Activated CD4-positive, alpha-beta T cell treated with anti-CD3 and anti-CD28 coated beads, Interleukin-2, amount 10 ng/mL, durations not matched to agents 24 days and 14 days (primary cell): ENCODE results near the gene TNPO3. TPM values are rescaled to one million over a fixed set of nuclear protein-coding genes. Genes with fewer than 3 reads are reported as not detected.

ENCODE experiments used
- DNase-seq: peaks from one replicate; pipeline ENCODE4 v3.0.0; 2022
- H3K27ac Mint-ChIP-seq: one replicate; pipeline ENCODE4 v1.8.0; 2022; ENCODE audit warnings: mild to moderate bottlenecking, mixed read lengths
- H3K27me3 Mint-ChIP-seq: one replicate; pipeline ENCODE4 v1.8.0; 2022; ENCODE audit warnings: mixed read lengths
- H3K36me3 Mint-ChIP-seq: one replicate; pipeline ENCODE4 v1.8.0; 2022; ENCODE audit warnings: low read depth, mild to moderate bottlenecking, mixed read lengths
- H3K4me1 Mint-ChIP-seq: one replicate; pipeline ENCODE4 v1.8.0; 2021; ENCODE audit warnings: mixed read lengths
- H3K4me3 Mint-ChIP-seq: one replicate; pipeline ENCODE4 v1.8.0; 2022; ENCODE audit warnings: mild to moderate bottlenecking, moderate library complexity, mixed read lengths
- H3K9me3 Mint-ChIP-seq: one replicate; pipeline ENCODE4 v1.8.0; 2021; ENCODE audit warnings: mixed read lengths
- intact Hi-C: fragments of 100-400 bp; cut with micrococcal nuclease; formaldehyde crosslinking; loops from one replicate; pipeline ENCODE4 v1.15.1; 2023
- total RNA-seq: library from RNA; stranded (reverse); gene quantifications from 2 replicates; pipeline ENCODE4 v1.2.3, GENCODE V29; 2022

TNPO3 gene
- total RNA-seq, 1 donor from 2014 or later = 54.1 TPM

DNA sequence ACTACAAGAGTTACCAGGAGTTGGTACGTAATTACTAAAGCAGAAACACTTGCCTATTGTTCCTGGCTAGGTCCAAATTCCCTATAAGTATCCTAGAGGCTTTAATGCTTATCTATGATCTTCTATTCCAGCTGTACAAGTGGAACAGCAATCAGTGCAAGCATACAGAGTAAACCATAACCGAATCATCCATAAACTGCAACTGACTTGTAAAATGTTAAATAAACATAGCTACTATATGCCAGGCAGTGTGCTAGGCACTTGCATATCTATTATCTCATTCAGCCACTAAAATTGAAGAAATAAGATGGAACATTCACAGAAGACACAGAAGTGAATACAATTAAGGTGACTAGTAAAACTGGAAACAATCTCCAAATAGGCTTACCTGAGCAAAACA lies 61.5 kb downstream of the TNPO3 start:
- Mint-ChIP-seq H3K9me3 (no peaks in the 10 kb centered on the region), H3K27ac (no peak overlapping the region), H3K27me3 (no peaks in the 10 kb centered on the region), H3K4me3 (no peak overlapping the region), H3K4me1 (peaks cover 1% of the 10 kb centered on the region), H3K36me3 (peaks cover 43% of the 10 kb centered on the region)
- intact Hi-C loops = no loop called here
- no peak for DNase-seq

- peaks cover 4% of the 10 kb centered on the region for H3K4me1 Mint-ChIP-seq
- H3K9me3 Mint-ChIP-seq = no peaks in the 10 kb centered on the region
- intact Hi-C loops = no loop called here
- H3K27ac Mint-ChIP-seq = no peak overlapping the region
- no peaks in the 10 kb centered on the region for H3K27me3 Mint-ChIP-seq
- DNase-seq = no peak
- H3K36me3 Mint-ChIP-seq = peaks cover 45% of the 10 kb centered on the region
- no peak overlapping the region for H3K4me3 Mint-ChIP-seq
These were observed 65.0 kb downstream of the TNPO3 start for GRCh38 chr7:128989961-128990360.

GRCh38 chr7:128988372-128988771 lies 66.5 kb downstream of the TNPO3 start:
- Mint-ChIP-seq H3K36me3 (peaks cover 51% of the 10 kb centered on the region), H3K4me3 (no peak overlapping the region), H3K27me3 (no peaks in the 10 kb centered on the region), H3K9me3 (no peaks in the 10 kb centered on the region), H3K4me1 (peaks cover 4% of the 10 kb centered on the region), H3K27ac (no peak overlapping the region)
- intact Hi-C loops = no loop called here
- DNase-seq = no peak

- Mint-ChIP-seq H3K4me1 (peaks cover 4% of the 10 kb centered on the region), H3K36me3 (peaks cover 60% of the 10 kb centered on the region), H3K4me3 (no peak overlapping the region), H3K27me3 (no peaks in the 10 kb centered on the region), H3K27ac (no peak overlapping the region), H3K9me3 (no peaks in the 10 kb centered on the region)
- no peak for DNase-seq
- intact Hi-C loops = no loop called here
These were observed 68.3 kb downstream of the TNPO3 start for GRCh38 chr7:128986609-128987008.

DNA sequence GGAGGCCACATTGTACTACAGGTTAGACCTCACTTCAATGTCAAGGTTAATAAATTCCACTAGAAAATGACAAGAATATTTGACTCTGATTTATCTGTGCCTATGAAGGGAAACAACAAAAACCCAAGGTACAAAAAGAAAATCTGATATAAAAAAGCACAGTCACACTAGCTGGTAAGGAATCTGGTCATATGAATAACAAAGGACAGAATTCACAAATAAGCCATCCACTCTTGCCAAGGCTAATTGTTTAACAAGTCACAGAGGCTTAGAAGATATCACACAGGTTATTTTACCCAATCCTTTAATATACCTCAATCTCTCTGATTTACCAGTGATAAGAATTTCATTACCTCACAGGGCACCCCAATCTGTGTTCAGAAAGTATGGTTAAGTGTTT lies 69.3 kb downstream of the TNPO3 start:
- Mint-ChIP-seq H3K4me1 (peaks cover 4% of the 10 kb centered on the region), H3K9me3 (no peaks in the 10 kb centered on the region), H3K36me3 (peaks cover 61% of the 10 kb centered on the region), H3K4me3 (no peak overlapping the region), H3K27ac (no peak overlapping the region), H3K27me3 (no peaks in the 10 kb centered on the region)
- DNase-seq = no peak
- intact Hi-C loops = no loop called here

GRCh38 chr7:128982105-128982504 lies 72.8 kb downstream of the TNPO3 start:
- H3K9me3 Mint-ChIP-seq = no peaks in the 10 kb centered on the region
- H3K4me1 Mint-ChIP-seq = no peaks in the 10 kb centered on the region
- no peak overlapping the region for H3K4me3 Mint-ChIP-seq
- peaks cover 67% of the 10 kb centered on the region for H3K36me3 Mint-ChIP-seq
- DNase-seq = no peak
- intact Hi-C loops = no loop called here
- H3K27me3 Mint-ChIP-seq = no peaks in the 10 kb centered on the region
- no peak overlapping the region for H3K27ac Mint-ChIP-seq

GRCh38 chr7:128974241-128974934 lies 80.5 kb downstream of the TNPO3 start:
- no peaks in the 10 kb centered on the region for H3K27me3 Mint-ChIP-seq
- H3K4me3 Mint-ChIP-seq = no peak overlapping the region
- H3K4me1 Mint-ChIP-seq = no peaks in the 10 kb centered on the region
- no peak for DNase-seq
- no peak overlapping the region for H3K27ac Mint-ChIP-seq
- peaks cover 68% of the 10 kb centered on the region for H3K36me3 Mint-ChIP-seq
- H3K9me3 Mint-ChIP-seq = no peaks in the 10 kb centered on the region
- intact Hi-C loops = no loop called here

DNA sequence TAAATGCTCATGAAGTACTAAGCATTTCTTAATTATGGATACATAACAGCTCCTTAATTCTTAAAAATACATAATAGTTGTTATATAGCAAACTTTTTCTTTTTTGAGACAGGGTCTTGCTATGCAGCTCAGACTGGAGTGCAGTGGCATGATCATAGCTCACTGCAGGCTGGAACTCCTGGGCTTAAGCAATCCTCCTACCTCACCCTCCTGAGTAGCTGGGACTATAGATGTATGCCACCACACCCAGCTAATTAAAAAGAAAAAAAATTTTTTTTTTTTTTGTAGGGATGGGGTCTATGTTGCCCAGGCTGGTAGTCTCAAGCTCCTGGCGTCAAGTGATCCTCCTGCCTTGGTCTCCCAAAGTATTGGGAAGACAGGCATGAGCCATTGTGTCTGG lies 86.3 kb downstream of the TNPO3 start:
- no peak for DNase-seq
- Mint-ChIP-seq H3K4me1 (peaks cover 3% of the 10 kb centered on the region), H3K9me3 (no peaks in the 10 kb centered on the region), H3K4me3 (no peak overlapping the region), H3K27me3 (no peaks in the 10 kb centered on the region), H3K27ac (no peak overlapping the region), H3K36me3 (peaks cover 59% of the 10 kb centered on the region)
- intact Hi-C loops = no loop called here

- Mint-ChIP-seq H3K36me3 (peaks cover 62% of the 10 kb centered on the region), H3K4me1 (peaks cover 30% of the 10 kb centered on the region), H3K4me3 (peak overlapping the region; percentile 50), H3K27me3 (no peaks in the 10 kb centered on the region), H3K27ac (peak overlapping the region; percentile 87), H3K9me3 (peaks cover 4% of the 10 kb centered on the region)
- DNase-seq = peak; percentile 76
- intact Hi-C loops = loop anchor here (1.0 kb wide), 4 partner anchors 25 to 128 kb away; partner anchors contain the start of gene TNPO3
These were observed 91.6 kb downstream of the TNPO3 start for GRCh38 chr7:128963327-128963757.

DNA sequence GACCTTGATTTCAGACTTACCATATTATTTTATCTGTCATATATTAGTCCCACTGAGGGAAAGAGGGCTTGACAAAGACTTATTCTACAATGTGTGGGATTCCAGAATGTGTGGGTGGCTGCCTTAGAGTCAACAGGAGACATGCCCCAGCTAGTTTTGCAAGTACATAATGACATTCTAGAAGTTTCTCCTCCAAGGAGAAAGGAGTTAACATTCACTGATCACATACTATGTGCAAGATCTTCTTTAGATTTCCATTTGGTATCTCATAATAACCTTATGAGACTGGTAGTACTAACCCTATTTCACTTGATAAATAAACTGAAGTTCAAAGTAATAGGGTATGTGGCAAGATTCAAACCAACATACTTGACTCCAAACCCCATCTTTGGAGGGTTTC lies 92.0 kb downstream of the TNPO3 start:
- Mint-ChIP-seq H3K36me3 (peaks cover 64% of the 10 kb centered on the region), H3K27me3 (no peaks in the 10 kb centered on the region), H3K27ac (peak overlapping the region; percentile 87), H3K4me3 (peak overlapping the region; percentile 50), H3K9me3 (peaks cover 4% of the 10 kb centered on the region), H3K4me1 (peaks cover 30% of the 10 kb centered on the region)
- DNase-seq = no peak
- intact Hi-C loops = loop anchor here (1.0 kb wide), 4 partner anchors 25 to 128 kb away; partner anchors contain the start of gene TNPO3

- peaks cover 33% of the 10 kb centered on the region for H3K4me1 Mint-ChIP-seq
These were observed 93.8 kb downstream of the TNPO3 start for GRCh38 chr7:128961030-128961659.

GRCh38 chr7:128959296-128959695 lies 95.6 kb downstream of the TNPO3 start:
- H3K27me3 Mint-ChIP-seq = no peaks in the 10 kb centered on the region
- H3K4me3 Mint-ChIP-seq = no peak overlapping the region
- H3K4me1 Mint-ChIP-seq = peaks cover 37% of the 10 kb centered on the region
- H3K9me3 Mint-ChIP-seq = peaks cover 4% of the 10 kb centered on the region
- DNase-seq = no peak
- peaks cover 62% of the 10 kb centered on the region for H3K36me3 Mint-ChIP-seq
- intact Hi-C loops = no loop called here
- H3K27ac Mint-ChIP-seq = no peak overlapping the region

More at GRCh38 chr7:128961030-128961659, 93.8 kb downstream of the TNPO3 start:
- no peak for DNase-seq
- H3K4me3 Mint-ChIP-seq = no peak overlapping the region
- H3K27me3 Mint-ChIP-seq = no peaks in the 10 kb centered on the region
- peaks cover 4% of the 10 kb centered on the region for H3K9me3 Mint-ChIP-seq
- H3K36me3 Mint-ChIP-seq = peaks cover 64% of the 10 kb centered on the region
- intact Hi-C loops = no loop called here
- no peak overlapping the region for H3K27ac Mint-ChIP-seq

DNA sequence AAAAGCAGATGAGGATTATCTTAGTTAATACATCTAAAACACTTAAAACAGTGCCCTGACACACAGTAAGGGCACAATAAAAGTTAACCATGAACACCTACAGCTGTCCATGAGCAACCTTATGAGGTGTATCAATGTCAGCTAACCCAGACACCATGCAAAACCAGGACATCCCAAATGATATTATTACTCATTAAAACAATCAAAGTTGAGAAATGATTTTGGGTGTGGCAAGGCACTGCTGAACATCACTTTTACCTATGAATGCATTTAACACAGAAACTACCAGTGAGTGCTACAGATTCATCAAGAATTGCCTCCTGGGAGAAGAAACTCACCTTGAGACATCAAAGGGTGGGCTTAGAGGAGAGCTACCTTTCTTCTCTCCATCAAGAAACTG lies 98.9 kb downstream of the TNPO3 start:
- peaks cover 15% of the 10 kb centered on the region for H3K4me1 Mint-ChIP-seq
- H3K27ac Mint-ChIP-seq = no peak overlapping the region
- peaks cover 67% of the 10 kb centered on the region for H3K36me3 Mint-ChIP-seq
- no peak overlapping the region for H3K4me3 Mint-ChIP-seq
- intact Hi-C loops = no loop called here
- H3K9me3 Mint-ChIP-seq = no peaks in the 10 kb centered on the region
- DNase-seq = no peak
- H3K27me3 Mint-ChIP-seq = no peaks in the 10 kb centered on the region
